Measurements from ENCODE around the gene WNK4. TPM values are rescaled to one million over a fixed set of nuclear protein-coding genes. Genes with fewer than 3 reads are reported as not detected.
A peak's percentile ranks its signal among the peaks of the same experiment; 100 is the strongest.
"Not testable (repeated sequence)": the region's sequence is repeated elsewhere in the genome, so short reads cannot be mapped to it uniquely, and the experiment has no call there.

Gene WNK4
- total RNA-seq: 0.16 TPM in 2 replicates
- long read RNA-seq: 0 reads

- Mint-ChIP-seq H3K4me3 (ENCODE audit: unreplicated experiment) (peak within 1 kb of the TSS; percentile 64), H3K9me3 (ENCODE audit: unreplicated experiment) (no peaks in the 10 kb centered on the region), H3K27ac (ENCODE audit: unreplicated experiment) (peak within 1 kb of the TSS; percentile 28), H3K27me3 (ENCODE audit: unreplicated experiment) (peaks cover 16% of the 10 kb centered on the region), H3K36me3 (ENCODE audit: unreplicated experiment) (peaks cover 17% of the 10 kb centered on the region), H3K4me1 (ENCODE audit: unreplicated experiment) (peaks cover 13% of the 10 kb centered on the region)
- DNase-seq (ENCODE audit: extremely low spot score, unreplicated experiment): no peak
- no peak for TF ChIP-seq CTCF (IDR thresholded peaks at IDR 0.05)
Observed at GRCh38 chr17:42779936-42780850, at the start of gene WNK4. Gene WNK4, plus strand, starts transcription at chr17:42780610. Its CDS starts 89 bp downstream, at chr17:42780699.

GRCh38 chr17:42740699-42741098 is 39.7 kb upstream of the WNK4 start:
- no peak overlapping the region for H3K27ac Mint-ChIP-seq (ENCODE audit: unreplicated experiment)
- TF ChIP-seq CTCF (IDR thresholded peaks at IDR 0.05): no peak
- H3K4me1 Mint-ChIP-seq (ENCODE audit: unreplicated experiment): peaks cover 15% of the 10 kb centered on the region
- H3K36me3 Mint-ChIP-seq (ENCODE audit: unreplicated experiment): no peaks in the 10 kb centered on the region
- no peak overlapping the region for H3K4me3 Mint-ChIP-seq (ENCODE audit: unreplicated experiment)
- no peaks in the 10 kb centered on the region for H3K27me3 Mint-ChIP-seq (ENCODE audit: unreplicated experiment)
- H3K9me3 Mint-ChIP-seq (ENCODE audit: unreplicated experiment): no peaks in the 10 kb centered on the region
- no peak for DNase-seq (ENCODE audit: extremely low spot score, unreplicated experiment)

GRCh38 chr17:42742916-42743315 is 37.5 kb upstream of the WNK4 start:
- Mint-ChIP-seq H3K27me3 (ENCODE audit: unreplicated experiment) (peaks cover 12% of the 10 kb centered on the region), H3K4me1 (ENCODE audit: unreplicated experiment) (peaks cover 15% of the 10 kb centered on the region), H3K4me3 (ENCODE audit: unreplicated experiment) (peak overlapping the region; percentile 6)
- H3K36me3 Mint-ChIP-seq (ENCODE audit: unreplicated experiment); H3K27ac Mint-ChIP-seq (ENCODE audit: unreplicated experiment); H3K9me3 Mint-ChIP-seq (ENCODE audit: unreplicated experiment); DNase-seq (ENCODE audit: extremely low spot score, unreplicated experiment): not testable (repeated sequence)

GRCh38 chr17:42743595-42744282 is 36.7 kb upstream of the WNK4 start:
- DNase-seq (ENCODE audit: extremely low spot score, unreplicated experiment): no peak
- peak overlapping the region; percentile 89 for H3K27ac Mint-ChIP-seq (ENCODE audit: unreplicated experiment)
- H3K36me3 Mint-ChIP-seq (ENCODE audit: unreplicated experiment): no peaks in the 10 kb centered on the region
- H3K4me3 Mint-ChIP-seq (ENCODE audit: unreplicated experiment): peak overlapping the region; percentile 91
- H3K9me3 Mint-ChIP-seq (ENCODE audit: unreplicated experiment): no peaks in the 10 kb centered on the region
- peaks cover 16% of the 10 kb centered on the region for H3K27me3 Mint-ChIP-seq (ENCODE audit: unreplicated experiment)
- peak; percentile 22 for TF ChIP-seq CTCF (IDR thresholded peaks at IDR 0.05)
- peaks cover 15% of the 10 kb centered on the region for H3K4me1 Mint-ChIP-seq (ENCODE audit: unreplicated experiment)

- no peaks in the 10 kb centered on the region for H3K9me3 Mint-ChIP-seq (ENCODE audit: unreplicated experiment)
- no peak for TF ChIP-seq CTCF (IDR thresholded peaks at IDR 0.05)
- H3K27ac Mint-ChIP-seq (ENCODE audit: unreplicated experiment): peak overlapping the region; percentile 89
- no peak for DNase-seq (ENCODE audit: extremely low spot score, unreplicated experiment)
- H3K4me1 Mint-ChIP-seq (ENCODE audit: unreplicated experiment): peaks cover 15% of the 10 kb centered on the region
- peak overlapping the region; percentile 91 for H3K4me3 Mint-ChIP-seq (ENCODE audit: unreplicated experiment)
- no peaks in the 10 kb centered on the region for H3K36me3 Mint-ChIP-seq (ENCODE audit: unreplicated experiment)
- peaks cover 16% of the 10 kb centered on the region for H3K27me3 Mint-ChIP-seq (ENCODE audit: unreplicated experiment)
Observed at GRCh38 chr17:42744283-42744805, 36.1 kb upstream of the WNK4 start.
